GM21825 (cell line): ENCODE results near the gene HAUS1.
"Not testable (repeated sequence)": the region's sequence is repeated elsewhere in the genome, so short reads cannot be mapped to it uniquely, and the experiment has no call there.

ENCODE experiments used
- ATAC-seq: cut with Tn5 transposase; IDR thresholded peaks from one replicate; pipeline ENCODE4 v1.9.1; 2021; ENCODE audit warnings: mild to moderate bottlenecking, moderate library complexity; ENCODE audit not compliant: unreplicated experiment

Gene HAUS1

DNA sequence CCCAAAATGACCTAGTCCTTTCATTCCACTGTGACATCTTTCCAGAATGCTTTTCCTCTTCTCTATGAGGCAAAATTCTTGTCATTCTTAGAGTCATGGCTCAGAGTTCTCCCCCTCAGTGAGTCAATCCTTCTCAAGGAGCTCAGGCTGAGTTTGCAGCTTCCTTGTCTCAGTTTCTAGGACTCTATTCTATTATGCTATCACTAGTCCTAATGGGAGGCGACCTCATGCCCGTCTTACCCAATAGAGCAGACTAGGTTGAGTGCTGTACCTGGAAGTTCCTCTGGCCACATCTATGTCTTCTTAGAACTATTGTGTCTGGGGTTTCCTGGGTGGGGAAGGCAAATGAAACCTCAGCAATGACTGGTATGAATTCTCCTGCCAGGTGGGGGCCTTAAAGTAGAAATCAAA is 51.5 kb downstream of the HAUS1 start:
- ATAC-seq, result no peak

GRCh38 chr18:46156124-46156745 is 52.0 kb downstream of the HAUS1 start:
- ATAC-seq, result no peak

- ATAC-seq, result no peak
Observed at GRCh38 chr18:46156843-46157242, 52.7 kb downstream of the HAUS1 start.

- no peak for ATAC-seq
Observed at GRCh38 chr18:46158499-46158898, 54.3 kb downstream of the HAUS1 start.

GRCh38 chr18:46160050-46160798 is 56.0 kb downstream of the HAUS1 start:
- no peak for ATAC-seq

GRCh38 chr18:46160840-46161239 is 56.7 kb downstream of the HAUS1 start:
- not testable (repeated sequence) for ATAC-seq

DNA sequence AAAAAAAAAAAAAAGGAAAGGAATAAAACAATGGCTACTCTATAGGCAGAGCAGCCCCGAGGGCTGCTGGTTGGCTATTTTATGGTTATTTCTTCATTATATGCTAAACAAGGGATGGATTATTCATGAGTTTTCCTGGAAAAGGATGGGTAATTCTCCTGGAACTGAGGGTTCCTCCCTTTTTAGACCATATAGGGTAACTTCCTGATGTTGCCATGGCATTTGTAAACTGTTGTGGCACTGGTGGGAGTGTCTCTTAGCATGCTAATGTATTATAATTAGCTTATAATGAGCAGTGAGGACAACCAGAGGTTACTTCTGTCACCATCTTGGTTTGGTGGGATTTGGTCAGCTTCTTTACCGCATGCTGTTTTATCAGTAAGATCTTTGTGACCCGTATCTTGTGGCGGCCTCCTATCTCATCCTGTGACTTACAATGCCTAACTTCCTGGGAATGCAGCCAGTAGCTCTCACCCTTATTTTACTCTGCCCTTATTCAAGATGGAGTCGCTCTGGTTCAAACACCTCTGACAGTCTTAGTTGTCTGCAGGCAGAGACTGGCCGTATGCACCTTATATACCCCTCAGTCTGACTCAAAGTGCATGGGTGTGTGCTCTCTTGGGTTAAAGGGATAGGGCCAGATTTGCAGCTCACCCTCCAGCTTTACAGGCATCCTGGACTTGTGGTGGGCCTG is 57.7 kb downstream of the HAUS1 start:
- ATAC-seq, result no peak

GRCh38 chr18:46163091-46163490 is 58.9 kb downstream of the HAUS1 start:
- no peak for ATAC-seq

DNA sequence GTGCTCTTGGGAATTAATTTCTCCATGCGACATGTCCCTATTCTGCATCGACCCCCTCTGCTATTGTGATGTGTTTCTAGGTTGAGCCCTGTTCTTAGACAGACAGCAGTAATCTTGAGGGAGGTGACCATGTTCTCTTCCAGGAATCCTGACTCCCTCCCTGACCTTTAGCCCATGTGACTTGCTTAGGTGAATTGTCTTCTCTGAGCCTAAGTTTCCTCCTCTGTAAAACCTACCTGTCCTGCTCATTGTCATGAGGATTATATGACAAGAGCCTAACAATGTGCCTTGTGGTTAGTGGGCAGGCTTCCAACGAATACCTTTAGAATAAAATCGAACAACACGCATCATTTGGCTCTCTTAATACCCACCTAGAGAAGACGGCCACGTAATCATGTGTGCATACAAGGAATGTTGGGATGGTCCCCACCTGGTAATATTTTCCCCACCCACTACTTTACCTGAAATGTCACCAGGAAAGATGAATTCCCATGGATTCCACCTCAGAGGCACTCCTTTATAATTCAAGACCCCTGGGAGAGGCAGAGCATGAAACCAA is 59.8 kb downstream of the HAUS1 start:
- no peak for ATAC-seq

- not testable (repeated sequence) for ATAC-seq
Observed at GRCh38 chr18:46164502-46164901, 60.3 kb downstream of the HAUS1 start.

- no peak for ATAC-seq
Observed at GRCh38 chr18:46164920-46165319, 60.7 kb downstream of the HAUS1 start.

DNA sequence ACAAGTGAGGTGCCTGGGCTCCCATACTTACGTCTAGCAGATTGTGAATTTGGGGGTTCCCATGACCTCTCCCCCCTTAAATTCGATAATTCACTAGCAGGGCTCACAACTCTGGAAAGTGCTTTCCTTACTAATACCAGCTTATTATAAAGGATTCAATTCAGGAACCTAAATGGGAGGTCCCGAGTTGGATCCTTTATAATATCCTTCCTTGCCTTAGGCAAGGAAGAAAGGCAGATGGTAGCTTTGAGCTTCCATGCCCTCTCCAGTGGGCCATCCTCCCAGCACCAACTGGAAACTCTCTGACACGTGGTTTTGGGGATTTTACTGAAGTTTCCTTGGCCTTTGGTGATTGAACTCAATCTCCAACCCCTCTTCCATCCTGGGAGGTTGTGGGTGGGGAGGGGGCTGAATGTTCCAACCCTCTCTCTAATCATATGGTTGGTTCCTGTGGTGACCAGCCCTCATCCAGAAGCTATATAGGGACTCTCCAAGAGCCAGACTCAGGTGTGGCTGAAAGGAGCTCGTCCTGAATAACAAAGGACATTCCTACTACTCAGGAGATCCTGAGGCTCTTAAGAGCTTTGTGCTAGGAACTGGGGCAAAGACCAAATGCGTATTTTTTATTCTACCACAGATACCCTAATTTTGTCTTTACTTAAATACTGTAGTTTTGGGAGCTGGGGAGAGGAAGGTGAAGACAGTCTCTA is 62.2 kb downstream of the HAUS1 start:
- no peak for ATAC-seq

DNA sequence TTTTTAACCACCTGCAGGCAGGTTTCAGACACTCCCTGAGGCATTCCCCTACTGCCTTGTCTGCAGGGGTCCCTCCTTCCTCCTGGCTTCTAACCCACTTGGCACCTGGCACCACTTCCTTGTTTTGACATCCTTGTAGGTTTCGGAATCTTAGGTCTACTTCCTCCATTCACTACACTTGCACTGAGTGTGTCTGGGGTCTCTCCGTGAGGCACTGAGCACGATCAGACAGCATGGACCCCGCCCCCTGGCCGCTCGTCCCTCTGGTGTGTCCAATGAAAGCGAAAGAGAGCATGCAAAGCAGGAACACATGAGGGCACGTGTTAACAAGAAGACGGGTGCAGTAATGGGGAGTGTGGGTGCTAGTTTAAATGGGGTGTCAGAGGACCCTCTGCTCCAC is 63.8 kb downstream of the HAUS1 start:
- ATAC-seq, result peak; percentile 89

GRCh38 chr18:46169464-46169941 is 65.3 kb downstream of the HAUS1 start:
- no peak for ATAC-seq

DNA sequence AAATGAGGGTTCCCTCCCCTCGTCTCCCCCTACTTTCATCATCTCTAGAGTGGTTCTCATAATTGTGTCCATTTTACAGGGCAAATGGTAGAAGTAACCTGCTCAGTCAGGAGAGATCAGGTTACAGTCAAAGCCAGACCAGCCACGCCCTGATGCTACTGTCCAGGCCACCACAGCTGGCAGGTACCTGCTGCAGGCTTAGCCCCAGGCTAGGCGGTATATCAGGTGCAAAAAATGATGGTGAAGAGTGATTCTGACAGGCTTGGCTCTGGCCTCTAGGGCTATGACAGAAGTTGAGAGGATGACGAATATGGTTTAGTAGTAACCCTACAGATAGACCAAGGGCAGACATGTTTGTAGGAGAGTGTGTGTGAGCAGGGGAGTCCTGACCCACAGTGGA is 67.1 kb downstream of the HAUS1 start:
- no peak for ATAC-seq

GRCh38 chr18:46173393-46174341 is 69.5 kb downstream of the HAUS1 start:
- ATAC-seq, result peak; percentile 88

GRCh38 chr18:46174342-46175041 is 70.3 kb downstream of the HAUS1 start:
- peak; percentile 28 for ATAC-seq

- no peak for ATAC-seq
Observed at GRCh38 chr18:46176001-46176400, 71.8 kb downstream of the HAUS1 start.
